SK-N-SH (cell line): ENCODE data around the gene MEA1. TPM values are rescaled to one million over a fixed set of nuclear protein-coding genes. Genes with fewer than 3 reads are reported as not detected.

Experiments used
- CTCF ChIA-PET: fragments of 300-600, 350-600 bp; formaldehyde crosslinking; extraction: SDS; loops from one replicate; lab custom pipeline; 2021; lab: Yijun Ruan, JAX
- POLR2A ChIA-PET: fragments of 350-600 bp; sonication (Branson Sonifier 250); formaldehyde crosslinking; extraction: SDS; loops from one replicate; lab custom pipeline; 2020; ENCODE audit warnings: antibody characterized with exemption, inconsistent platforms; lab: Yijun Ruan, JAX
- DNase-seq: peaks from one replicate; pipeline ENCODE4 v3.0.0; 2012
- H2AFZ ChIP-seq: fragments of 200-600 bp; sonication (generic); 2 replicates; pipeline ENCODE4 v1.8.1; 2016; ENCODE audit warnings: antibody characterized with exemption, mild to moderate bottlenecking, low read depth
- H3F3A ChIP-seq: fragments of 200-600 bp; sonication (generic); replicated peaks from 2 replicates; pipeline ENCODE3; 2016; ENCODE audit warnings: antibody characterized with exemption, mild to moderate bottlenecking; ENCODE audit not compliant: insufficient read depth
- H3K27ac ChIP-seq, 2 experiments: fragments of 200-500 bp in 1 of 2; fragments of 200-600 bp in 1 of 2; sonication (Bioruptor generic) in 1 of 2; sonication (generic), shearing (Covaris generic) in 1 of 2; 2 replicates each; pipeline versions ENCODE4 v1.5.1 to v1.6.1; 2014 to 2016; ENCODE audit warnings: low read depth in 2 of 2, inconsistent platforms in 1 of 2, low read length in 1 of 2, mild to moderate bottlenecking in 1 of 2, mixed read lengths in 1 of 2
- H3K27me3 ChIP-seq: fragments of 200-600 bp; sonication (generic), shearing (Covaris generic); 2 replicates; pipeline ENCODE4 v1.6.1; 2016; ENCODE audit warnings: mixed run types; ENCODE audit not compliant: insufficient read depth
- H3K36me3 ChIP-seq, 2 experiments: fragments of 200-500 bp in 1 of 2; fragments of 200-600 bp in 1 of 2; sonication (Bioruptor generic) in 1 of 2; sonication (generic) in 1 of 2; replicated peaks in 1 of 2; 2 replicates each; pipeline versions ENCODE3 to v1.5.1; 2014 to 2016; ENCODE audit warnings: low read length in 1 of 2, mild to moderate bottlenecking in 1 of 2; ENCODE audit not compliant: insufficient read depth in 2 of 2, control insufficient read depth in 1 of 2
- H3K4me1 ChIP-seq, 2 experiments: fragments of 200-500 bp in 1 of 2; fragments of 200-600 bp in 1 of 2; sonication (Bioruptor generic) in 1 of 2; sonication (generic), shearing (Covaris generic) in 1 of 2; 2 replicates each; pipeline versions ENCODE4 v1.5.1 to v1.6.1; 2014 to 2016; ENCODE audit warnings: low read depth in 1 of 2, low read length in 1 of 2, mixed run types in 1 of 2; ENCODE audit not compliant: insufficient read depth in 2 of 2, control insufficient read depth in 1 of 2
- H3K4me2 ChIP-seq: fragments of 200-600 bp; sonication (generic), shearing (Covaris generic); 2 replicates; pipeline ENCODE4 v1.6.1; 2017; ENCODE audit warnings: mixed run types
- H3K4me3 ChIP-seq, 2 experiments: fragments of 200-500 bp in 1 of 2; fragments of 200-600 bp in 1 of 2; sonication (Bioruptor generic) in 1 of 2; sonication (generic), shearing (Covaris generic) in 1 of 2; 2 replicates each; pipeline versions ENCODE4 v1.5.1 to v1.8.1; 2014 to 2016; ENCODE audit warnings: low read depth in 2 of 2, inconsistent platforms in 1 of 2, low read length in 1 of 2, mild to moderate bottlenecking in 1 of 2, mixed read lengths in 1 of 2, moderate library complexity in 1 of 2
- H3K79me2 ChIP-seq: fragments of 200-600 bp; sonication (generic); 2 replicates; pipeline ENCODE4 v1.8.1; 2017; ENCODE audit warnings: mild to moderate bottlenecking; ENCODE audit not compliant: insufficient read depth
- H3K9ac ChIP-seq: fragments of 200-600 bp; sonication (generic); 2 replicates; pipeline ENCODE4 v1.6.1; 2017; ENCODE audit warnings: mixed run types
- H3K9me2 ChIP-seq: fragments of 200-600 bp; sonication (generic); 2 replicates; pipeline ENCODE4 v1.6.1; 2017; ENCODE audit warnings: mixed run types
- H3K9me3 ChIP-seq: fragments of 200-600 bp; sonication (generic); 2 replicates; pipeline ENCODE4 v1.6.1; 2017; ENCODE audit warnings: mixed run types, mild to moderate bottlenecking, moderate library complexity
- H4K20me1 ChIP-seq: fragments of 200-600 bp; sonication (generic); 2 replicates; pipeline ENCODE4 v1.6.1; 2017; ENCODE audit warnings: mild to moderate bottlenecking, mixed run types; ENCODE audit not compliant: insufficient read depth
- FOXJ3 ChIP-seq: sonication (generic); formaldehyde crosslinking; IDR thresholded peaks from 2 replicates; pipeline ENCODE4 v1.5.1; 2020; ENCODE audit warnings: mild to moderate bottlenecking, missing genetic modification reagents
- FOXM1 ChIP-seq: IDR thresholded peaks from 2 replicates; pipeline ENCODE4 v1.4.0; 2012; ENCODE audit warnings: low read depth, mild to moderate bottlenecking
- GATA2 ChIP-seq: sonication (generic); formaldehyde crosslinking; IDR thresholded peaks from 2 replicates; pipeline ENCODE4 v1.5.0; 2020; ENCODE audit warnings: mild to moderate bottlenecking, missing genetic modification reagents
- NRF1 ChIP-seq: IDR thresholded peaks from 2 replicates; pipeline ENCODE4 v1.6.1; 2012; ENCODE audit warnings: low read depth, mild to moderate bottlenecking, low read length
- POLR2AphosphoS5 ChIP-seq: IDR thresholded peaks from 2 replicates; pipeline ENCODE4 v1.6.1; 2012; ENCODE audit warnings: low read depth, low read length
- RFX5 ChIP-seq: IDR thresholded peaks from 2 replicates; pipeline ENCODE4 v1.6.1; 2012; ENCODE audit warnings: mild to moderate bottlenecking, improper control_type of control experiment, low read length
- SIN3A ChIP-seq: IDR thresholded peaks from 2 replicates; pipeline ENCODE4 v1.6.1; 2012; ENCODE audit warnings: low read depth, mild to moderate bottlenecking, low read length, moderate library complexity, borderline replicate concordance
- TCF12 ChIP-seq: IDR thresholded peaks from 2 replicates; pipeline ENCODE4 v1.4.0; 2012
- YY1 ChIP-seq: IDR thresholded peaks from 2 replicates; pipeline ENCODE4 v1.4.0; 2012; ENCODE audit warnings: low read depth, mild to moderate bottlenecking
- WGBS: methylation state at CpG from one replicate; pipeline ENCODE4 v1.1.6; 2017; ENCODE audit warnings: low lambda C conversion rate; 5-methylcytosine and 5-hydroxymethylcytosine counted together
- polyA plus RNA-seq, 3 experiments: library from polyadenylated mRNA; depleted of rRNA; stranded (reverse); fragments of >200 nt; gene quantifications; 2 replicates each; pipeline ENCODE4 v1.2.3, GENCODE V29; 2012
- TF ChIP-seq, protein P1 (sequence below): fragments of 150-350 bp; IDR thresholded peaks from 2 replicates; pipeline ENCODE4 v1.6.1; 2016; ENCODE audit warnings: mild to moderate bottlenecking, low read depth, low read length
- TF ChIP-seq, protein P2 (sequence below): IDR thresholded peaks from 2 replicates; pipeline ENCODE4; 2012
- TF ChIP-seq, protein P3 (sequence below): IDR thresholded peaks from 2 replicates; pipeline ENCODE4 v1.4.0; 2012; ENCODE audit warnings: low read depth, borderline replicate concordance

The MEA1 gene
- polyA plus RNA-seq, 1 of the 3 experiments (the other 2 are of a cell fraction): 171 TPM

DNA sequence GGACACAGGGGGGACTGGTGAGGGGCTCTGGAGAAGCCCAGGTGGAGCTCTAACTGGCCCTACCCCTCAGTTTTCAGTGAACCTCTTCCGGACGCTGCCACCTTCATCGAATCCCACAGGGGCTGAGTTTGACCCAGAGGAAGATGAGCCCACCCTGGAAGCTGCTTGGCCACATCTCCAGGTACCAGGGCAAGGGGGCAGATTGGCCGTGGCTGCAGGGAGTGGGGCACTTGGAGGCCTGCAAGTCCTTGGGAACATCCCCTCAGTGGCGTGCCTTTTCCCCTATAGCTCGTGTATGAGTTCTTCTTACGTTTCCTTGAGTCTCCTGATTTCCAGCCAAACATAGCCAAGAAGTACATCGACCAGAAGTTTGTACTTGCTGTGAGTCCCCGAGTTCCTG lies 6.6 kb downstream of the MEA1 start:
- no peak overlapping the region for H3K27ac ChIP-seq
- peaks cover 12% of the 10 kb centered on the region; the same call in 1 of the 2 replicates for H3K79me2 ChIP-seq
- no peak overlapping the region for H3K9ac ChIP-seq
- H3K27me3 ChIP-seq: no peaks in the 10 kb centered on the region
- no peak for DNase-seq
- no peak overlapping the region for H3K4me2 ChIP-seq
- peaks cover 15% of the 10 kb centered on the region for H3F3A ChIP-seq
- ChIA-PET POLR2A (interaction anchor here (1.0 kb wide), 1 partner anchor 23 kb away, joined by 4 read pairs; the partner anchor contains the start of gene PPP2R5D), CTCF (interaction anchor here (1.2 to 2.5 kb wide), 3 partner anchors 19 to 137 kb away, joined by 3 to 10 read pairs (median 3); no protein-coding TSS in a partner anchor)
- H3K4me1 ChIP-seq: peaks cover 0 to 4% of the 10 kb centered on the region in 2 experiments; a peak in 2 of 4 replicates
- no peaks in the 10 kb centered on the region for H4K20me1 ChIP-seq
- no peaks in the 10 kb centered on the region for H3K9me2 ChIP-seq
- H2AFZ ChIP-seq: no peak overlapping the region
- 88% methylated on average over 8 of the region's 9 CpGs for WGBS
- H3K9me3 ChIP-seq: no peaks in the 10 kb centered on the region
- peaks cover 34 to 52% of the 10 kb centered on the region in 2 experiments for H3K36me3 ChIP-seq
- TF ChIP-seq, protein P1, sequence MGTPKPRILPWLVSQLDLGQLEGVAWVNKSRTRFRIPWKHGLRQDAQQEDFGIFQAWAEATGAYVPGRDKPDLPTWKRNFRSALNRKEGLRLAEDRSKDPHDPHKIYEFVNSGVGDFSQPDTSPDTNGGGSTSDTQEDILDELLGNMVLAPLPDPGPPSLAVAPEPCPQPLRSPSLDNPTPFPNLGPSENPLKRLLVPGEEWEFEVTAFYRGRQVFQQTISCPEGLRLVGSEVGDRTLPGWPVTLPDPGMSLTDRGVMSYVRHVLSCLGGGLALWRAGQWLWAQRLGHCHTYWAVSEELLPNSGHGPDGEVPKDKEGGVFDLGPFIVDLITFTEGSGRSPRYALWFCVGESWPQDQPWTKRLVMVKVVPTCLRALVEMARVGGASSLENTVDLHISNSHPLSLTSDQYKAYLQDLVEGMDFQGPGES: no peak
- no peak for TF ChIP-seq TCF12
- TF ChIP-seq SIN3A: no peak
- no peak for TF ChIP-seq NRF1
- TF ChIP-seq, protein P2, sequence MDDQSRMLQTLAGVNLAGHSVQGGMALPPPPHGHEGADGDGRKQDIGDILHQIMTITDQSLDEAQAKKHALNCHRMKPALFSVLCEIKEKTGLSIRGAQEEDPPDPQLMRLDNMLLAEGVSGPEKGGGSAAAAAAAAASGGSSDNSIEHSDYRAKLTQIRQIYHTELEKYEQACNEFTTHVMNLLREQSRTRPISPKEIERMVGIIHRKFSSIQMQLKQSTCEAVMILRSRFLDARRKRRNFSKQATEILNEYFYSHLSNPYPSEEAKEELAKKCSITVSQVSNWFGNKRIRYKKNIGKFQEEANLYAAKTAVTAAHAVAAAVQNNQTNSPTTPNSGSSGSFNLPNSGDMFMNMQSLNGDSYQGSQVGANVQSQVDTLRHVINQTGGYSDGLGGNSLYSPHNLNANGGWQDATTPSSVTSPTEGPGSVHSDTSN: no peak
- TF ChIP-seq FOXM1: no peak
- no peak for TF ChIP-seq YY1
- TF ChIP-seq FOXJ3 (CRISPR knock-in tag): no peak
- TF ChIP-seq GATA2 (CRISPR knock-in tag): no peak
- TF ChIP-seq, all 33 proteins: peak for 0
- H3K4me3 ChIP-seq: no peak overlapping the region

DNA sequence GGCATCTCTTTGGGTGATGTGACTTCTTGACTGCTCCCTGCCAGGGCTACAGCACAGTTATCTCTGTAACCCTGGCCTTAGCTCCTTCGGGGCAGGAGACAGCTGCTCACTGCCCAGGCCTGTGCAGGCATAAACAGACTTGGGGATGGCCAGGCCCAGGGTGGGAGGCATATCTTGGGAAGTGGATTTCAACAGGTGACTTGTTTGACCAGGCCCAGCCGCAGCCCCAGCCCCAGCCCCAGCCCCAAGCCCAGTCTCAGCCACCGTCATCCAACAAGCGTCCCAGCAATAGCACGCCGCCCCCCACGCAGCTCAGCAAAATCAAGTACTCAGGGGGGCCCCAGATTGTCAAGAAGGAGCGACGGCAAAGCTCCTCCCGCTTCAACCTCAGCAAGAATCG lies 7.5 kb downstream of the MEA1 start:
- no peak overlapping the region for H3K4me3 ChIP-seq
- no peak for TF ChIP-seq RFX5
- TF ChIP-seq, protein P3, sequence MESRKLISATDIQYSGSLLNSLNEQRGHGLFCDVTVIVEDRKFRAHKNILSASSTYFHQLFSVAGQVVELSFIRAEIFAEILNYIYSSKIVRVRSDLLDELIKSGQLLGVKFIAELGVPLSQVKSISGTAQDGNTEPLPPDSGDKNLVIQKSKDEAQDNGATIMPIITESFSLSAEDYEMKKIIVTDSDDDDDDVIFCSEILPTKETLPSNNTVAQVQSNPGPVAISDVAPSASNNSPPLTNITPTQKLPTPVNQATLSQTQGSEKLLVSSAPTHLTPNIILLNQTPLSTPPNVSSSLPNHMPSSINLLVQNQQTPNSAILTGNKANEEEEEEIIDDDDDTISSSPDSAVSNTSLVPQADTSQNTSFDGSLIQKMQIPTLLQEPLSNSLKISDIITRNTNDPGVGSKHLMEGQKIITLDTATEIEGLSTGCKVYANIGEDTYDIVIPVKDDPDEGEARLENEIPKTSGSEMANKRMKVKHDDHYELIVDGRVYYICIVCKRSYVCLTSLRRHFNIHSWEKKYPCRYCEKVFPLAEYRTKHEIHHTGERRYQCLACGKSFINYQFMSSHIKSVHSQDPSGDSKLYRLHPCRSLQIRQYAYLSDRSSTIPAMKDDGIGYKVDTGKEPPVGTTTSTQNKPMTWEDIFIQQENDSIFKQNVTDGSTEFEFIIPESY: no peak
- no peak for TF ChIP-seq POLR2AphosphoS5
- CTCF ChIA-PET: interaction anchor here (1.1 to 2.5 kb wide), 2 partner anchors 10 to 138 kb away, joined by 3 to 10 read pairs; no protein-coding TSS in a partner anchor
- H3K9me3 ChIP-seq: no peaks in the 10 kb centered on the region
- POLR2A ChIA-PET: interaction anchor here (0.8 kb wide), 1 partner anchor 22 kb away, joined by 3 read pairs; the partner anchor contains the start of gene PPP2R5D
- H4K20me1 ChIP-seq: no peaks in the 10 kb centered on the region
- no peak for DNase-seq
- H3K4me2 ChIP-seq: no peak overlapping the region
- 94% methylated on average over 11 of the region's 11 CpGs for WGBS
- H3K27ac ChIP-seq: no peak overlapping the region
- no peak overlapping the region for H2AFZ ChIP-seq
- H3K9ac ChIP-seq: no peak overlapping the region
- H3K9me2 ChIP-seq: no peaks in the 10 kb centered on the region
- H3F3A ChIP-seq: peaks cover 11% of the 10 kb centered on the region
- 0 out of 2 replicates have a peak, but pooled peaks cover 4% of the 10 kb centered on the region for H3K79me2 ChIP-seq
- H3K27me3 ChIP-seq: no peaks in the 10 kb centered on the region
- H3K36me3 ChIP-seq: peaks cover 34 to 43% of the 10 kb centered on the region in 2 experiments
- no peaks in the 10 kb centered on the region for H3K4me1 ChIP-seq
